Measurements from ENCODE around the gene CALD1. TPM values are rescaled to one million over a fixed set of nuclear protein-coding genes. Genes with fewer than 3 reads are reported as not detected.

CALD1 gene
- 820 TPM for polyA plus RNA-seq (2013, experiment 1 of 2)
- 785 TPM for polyA plus RNA-seq (2013, experiment 2 of 2)

- peaks cover 6 to 13% of the 10 kb centered on the region in 2 experiments for H3K36me3 ChIP-seq (ENCODE audit: control insufficient read depth in 1 of 2, insufficient read depth in 2 of 2, low read depth in 1 of 2, low read length in 2 of 2)
- peak within 1 kb of the TSS; percentile 95 for H3K27ac ChIP-seq (ENCODE audit: low read length, poor library complexity, severe bottlenecking)
- peak within 1 kb of the TSS; percentile 59 to 66 for H3K4ac ChIP-seq (ENCODE audit: low read depth in 1 of 2, low read length in 2 of 2)
- H3K27me3 ChIP-seq (ENCODE audit: control insufficient read depth in 1 of 2, insufficient read depth in 1 of 2, low read length in 2 of 2), result no peaks in the 10 kb centered on the region
- no peaks in the 10 kb centered on the region for H3K79me1 ChIP-seq (replicated peaks; ENCODE audit: low read length, poor library complexity, severe bottlenecking)
- H3K4me1 ChIP-seq (ENCODE audit: control insufficient read depth, insufficient read depth, low read depth, low read length), result peaks cover 7% of the 10 kb centered on the region
- no peak within 1 kb of the TSS for H3K14ac ChIP-seq (ENCODE audit: low read length in 2 of 2)
- H2AFZ ChIP-seq (ENCODE audit: low read depth, low read length), result peak within 1 kb of the TSS; percentile 73
- no peak within 1 kb of the TSS for H4K8ac ChIP-seq (ENCODE audit: low read length)
- H2BK15ac ChIP-seq (ENCODE audit: low read depth, poor library complexity, severe bottlenecking), result no peak within 1 kb of the TSS
- peak within 1 kb of the TSS; percentile 58 for H3K4me2 ChIP-seq (ENCODE audit: low read length, poor library complexity, severe bottlenecking)
- peak within 1 kb of the TSS; percentile 87 for H2BK5ac ChIP-seq (ENCODE audit: low read depth, low read length, poor library complexity, severe bottlenecking)
- WGBS, result 9% methylated on average over 14 of the region's 15 CpGs
- H3K4me3 ChIP-seq (ENCODE audit: insufficient read depth in 1 of 2, low read depth in 1 of 2, low read length in 2 of 2), result peak within 1 kb of the TSS in 1 of 2 experiments; percentile 89
- H3K9me3 ChIP-seq (ENCODE audit: control insufficient read depth, low read length), result no peaks in the 10 kb centered on the region
- H3K18ac ChIP-seq (ENCODE audit: low read depth in 1 of 2, low read length in 2 of 2), result peak within 1 kb of the TSS; percentile 73 to 80
- peak within 1 kb of the TSS; percentile 98 for H3K9ac ChIP-seq (ENCODE audit: low read length)
- no peak within 1 kb of the TSS for H4K91ac ChIP-seq (ENCODE audit: low read length)
- H2BK120ac ChIP-seq (ENCODE audit: low read depth, low read length), result peak within 1 kb of the TSS; percentile 42
- peak within 1 kb of the TSS; percentile 99 for H2AK5ac ChIP-seq (ENCODE audit: low read length, severe bottlenecking)
- peak; percentile 96 for DNase-seq
- peak within 1 kb of the TSS in 1 of 2 experiments; percentile 83 for H3K23ac ChIP-seq (ENCODE audit: low read length in 2 of 2)
- H2BK12ac ChIP-seq (ENCODE audit: low read length in 2 of 2), result peak within 1 kb of the TSS in 1 of 2 experiments; percentile 97
Measured at GRCh38 chr7:134778941-134779740, at the start of gene CALD1. CALD1 (plus strand) TSS chr7:134779634; CDS start chr7:134867734, 88,100 bp downstream.

- H3K79me1 ChIP-seq (replicated peaks; ENCODE audit: low read length, poor library complexity, severe bottlenecking), result no peaks in the 10 kb centered on the region
- peak overlapping the region; percentile 71 for H2BK120ac ChIP-seq (ENCODE audit: low read depth, low read length)
- peak overlapping the region; percentile 48 for H3K27ac ChIP-seq (ENCODE audit: low read length, poor library complexity, severe bottlenecking)
- peak overlapping the region; percentile 33 for H4K8ac ChIP-seq (ENCODE audit: low read length)
- H2BK5ac ChIP-seq (ENCODE audit: low read depth, low read length, poor library complexity, severe bottlenecking), result no peak overlapping the region
- H2BK12ac ChIP-seq (ENCODE audit: low read length in 2 of 2), result peak overlapping the region; percentile 43 to 52
- peak overlapping the region; percentile 74 for H2BK15ac ChIP-seq (ENCODE audit: low read depth, poor library complexity, severe bottlenecking)
- H3K36me3 ChIP-seq (ENCODE audit: control insufficient read depth in 1 of 2, insufficient read depth in 2 of 2, low read depth in 1 of 2, low read length in 2 of 2), result no peaks in the 10 kb centered on the region
- H2AK5ac ChIP-seq (ENCODE audit: low read length, severe bottlenecking), result no peak overlapping the region
- H4K91ac ChIP-seq (ENCODE audit: low read length), result no peak overlapping the region
- no peak overlapping the region for H3K4me2 ChIP-seq (ENCODE audit: low read length, poor library complexity, severe bottlenecking)
- H3K9ac ChIP-seq (ENCODE audit: low read length), result peak overlapping the region; percentile 74
- H3K9me3 ChIP-seq (ENCODE audit: control insufficient read depth, low read length), result no peaks in the 10 kb centered on the region
- peaks cover 7% of the 10 kb centered on the region for H3K4me1 ChIP-seq (ENCODE audit: control insufficient read depth, insufficient read depth, low read depth, low read length)
- peak overlapping the region in 1 of 2 experiments; percentile 47 for H3K4ac ChIP-seq (ENCODE audit: low read depth in 1 of 2, low read length in 2 of 2)
- 54% methylated on average over 4 of the region's 4 CpGs for WGBS
- no peak overlapping the region for H3K14ac ChIP-seq (ENCODE audit: low read length in 2 of 2)
- peak overlapping the region in 1 of 2 experiments; percentile 88 for H3K18ac ChIP-seq (ENCODE audit: low read depth in 1 of 2, low read length in 2 of 2)
- no peaks in the 10 kb centered on the region for H3K27me3 ChIP-seq (ENCODE audit: control insufficient read depth in 1 of 2, insufficient read depth in 1 of 2, low read length in 2 of 2)
- H2AFZ ChIP-seq (ENCODE audit: low read depth, low read length), result no peak overlapping the region
- DNase-seq, result peak; percentile 66
- peak overlapping the region in 1 of 2 experiments; percentile 31 for H3K4me3 ChIP-seq (ENCODE audit: insufficient read depth in 1 of 2, low read depth in 1 of 2, low read length in 2 of 2)
- no peak overlapping the region for H3K23ac ChIP-seq (ENCODE audit: low read length in 2 of 2)
Measured at GRCh38 chr7:134729895-134730294, 49.5 kb upstream of the CALD1 start.

GRCh38 chr7:134730411-134730829 is 49.0 kb upstream of the CALD1 start:
- Histone ChIP-seq H3K27me3 (ENCODE audit: control insufficient read depth in 1 of 2, insufficient read depth in 1 of 2, low read length in 2 of 2) (no peaks in the 10 kb centered on the region), H2BK5ac (ENCODE audit: low read depth, low read length, poor library complexity, severe bottlenecking) (no peak overlapping the region), H3K79me1 (replicated peaks; ENCODE audit: low read length, poor library complexity, severe bottlenecking) (no peaks in the 10 kb centered on the region), H3K36me3 (ENCODE audit: control insufficient read depth in 1 of 2, insufficient read depth in 2 of 2, low read depth in 1 of 2, low read length in 2 of 2) (no peaks in the 10 kb centered on the region), H3K9ac (ENCODE audit: low read length) (peak overlapping the region; percentile 74), H2AK5ac (ENCODE audit: low read length, severe bottlenecking) (no peak overlapping the region), H3K4me2 (ENCODE audit: low read length, poor library complexity, severe bottlenecking) (no peak overlapping the region), H3K27ac (ENCODE audit: low read length, poor library complexity, severe bottlenecking) (peak overlapping the region; percentile 48), H3K18ac (ENCODE audit: low read depth in 1 of 2, low read length in 2 of 2) (peak overlapping the region in 1 of 2 experiments; percentile 82), H2AFZ (ENCODE audit: low read depth, low read length) (no peak overlapping the region), H3K23ac (ENCODE audit: low read length in 2 of 2) (no peak overlapping the region), H3K4me1 (ENCODE audit: control insufficient read depth, insufficient read depth, low read depth, low read length) (peaks cover 7% of the 10 kb centered on the region), H3K4ac (ENCODE audit: low read depth in 1 of 2, low read length in 2 of 2) (no peak overlapping the region), H3K4me3 (ENCODE audit: insufficient read depth in 1 of 2, low read depth in 1 of 2, low read length in 2 of 2) (peak overlapping the region in 1 of 2 experiments; percentile 26), H4K8ac (ENCODE audit: low read length) (no peak overlapping the region), H3K14ac (ENCODE audit: low read length in 2 of 2) (no peak overlapping the region), H4K91ac (ENCODE audit: low read length) (no peak overlapping the region), H2BK12ac (ENCODE audit: low read length in 2 of 2) (no peak overlapping the region), H3K9me3 (ENCODE audit: control insufficient read depth, low read length) (no peaks in the 10 kb centered on the region), H2BK120ac (ENCODE audit: low read depth, low read length) (peak overlapping the region; percentile 71), H2BK15ac (ENCODE audit: low read depth, poor library complexity, severe bottlenecking) (peak overlapping the region; percentile 23)
- WGBS, result 6% methylated on average over 1 of the region's 1 CpG
- peak; percentile 76 for DNase-seq

GRCh38 chr7:134731616-134732015 is 47.8 kb upstream of the CALD1 start:
- H4K8ac ChIP-seq (ENCODE audit: low read length), result no peak overlapping the region
- H3K4me3 ChIP-seq (ENCODE audit: insufficient read depth in 1 of 2, low read depth in 1 of 2, low read length in 2 of 2), result no peak overlapping the region
- no peak overlapping the region for H3K9ac ChIP-seq (ENCODE audit: low read length)
- no peak overlapping the region for H2BK120ac ChIP-seq (ENCODE audit: low read depth, low read length)
- no peaks in the 10 kb centered on the region for H3K9me3 ChIP-seq (ENCODE audit: control insufficient read depth, low read length)
- no peaks in the 10 kb centered on the region for H3K27me3 ChIP-seq (ENCODE audit: control insufficient read depth in 1 of 2, insufficient read depth in 1 of 2, low read length in 2 of 2)
- H3K4me2 ChIP-seq (ENCODE audit: low read length, poor library complexity, severe bottlenecking), result no peak overlapping the region
- no peaks in the 10 kb centered on the region for H3K36me3 ChIP-seq (ENCODE audit: control insufficient read depth in 1 of 2, insufficient read depth in 2 of 2, low read depth in 1 of 2, low read length in 2 of 2)
- H4K91ac ChIP-seq (ENCODE audit: low read length), result no peak overlapping the region
- H2AK5ac ChIP-seq (ENCODE audit: low read length, severe bottlenecking), result no peak overlapping the region
- H3K79me1 ChIP-seq (replicated peaks; ENCODE audit: low read length, poor library complexity, severe bottlenecking), result no peaks in the 10 kb centered on the region
- no peak overlapping the region for H3K14ac ChIP-seq (ENCODE audit: low read length in 2 of 2)
- no peak overlapping the region for H3K23ac ChIP-seq (ENCODE audit: low read length in 2 of 2)
- WGBS, result 94% methylated on average over 1 of the region's 1 CpG
- H2AFZ ChIP-seq (ENCODE audit: low read depth, low read length), result no peak overlapping the region
- H2BK12ac ChIP-seq (ENCODE audit: low read length in 2 of 2), result no peak overlapping the region
- no peak overlapping the region for H2BK5ac ChIP-seq (ENCODE audit: low read depth, low read length, poor library complexity, severe bottlenecking)
- no peak overlapping the region for H3K18ac ChIP-seq (ENCODE audit: low read depth in 1 of 2, low read length in 2 of 2)
- no peak overlapping the region for H3K27ac ChIP-seq (ENCODE audit: low read length, poor library complexity, severe bottlenecking)
- H3K4ac ChIP-seq (ENCODE audit: low read depth in 1 of 2, low read length in 2 of 2), result no peak overlapping the region
- peaks cover 7% of the 10 kb centered on the region for H3K4me1 ChIP-seq (ENCODE audit: control insufficient read depth, insufficient read depth, low read depth, low read length)
- H2BK15ac ChIP-seq (ENCODE audit: low read depth, poor library complexity, severe bottlenecking), result no peak overlapping the region
- DNase-seq, result no peak
